Epidermal melanocyte (primary cell): ENCODE results near the gene DFFB.
"Not testable (repeated sequence)": the region's sequence is repeated elsewhere in the genome, so short reads cannot be mapped to it uniquely, and the experiment has no call there.

Experiments
- DNase-seq: peaks from one replicate; pipeline ENCODE4 v3.0.0; 2011; ENCODE audit warnings: low spot score; ENCODE audit not compliant: insufficient read length

The DFFB gene

GRCh38 chr1:3908886-3909517 lies 51.7 kb downstream of the DFFB start:
- DNase-seq: no peak

GRCh38 chr1:3909615-3910014 lies 52.3 kb downstream of the DFFB start:
- DNase-seq: no peak

- DNase-seq: no peak
Observed at GRCh38 chr1:3910049-3910731, 52.9 kb downstream of the DFFB start.

- peak; percentile 40 for DNase-seq
Observed at GRCh38 chr1:3910857-3911845, 53.9 kb downstream of the DFFB start.

GRCh38 chr1:3911981-3912808 lies 54.9 kb downstream of the DFFB start:
- DNase-seq: no peak

GRCh38 chr1:3912809-3913685 lies 55.8 kb downstream of the DFFB start:
- no peak for DNase-seq

GRCh38 chr1:3914331-3914851 lies 57.1 kb downstream of the DFFB start:
- DNase-seq: no peak

GRCh38 chr1:3914911-3915310 lies 57.6 kb downstream of the DFFB start:
- no peak for DNase-seq

GRCh38 chr1:3915551-3916121 lies 58.4 kb downstream of the DFFB start:
- no peak for DNase-seq

GRCh38 chr1:3917761-3918160 lies 60.5 kb downstream of the DFFB start:
- no peak for DNase-seq

- not testable (repeated sequence) for DNase-seq
Observed at GRCh38 chr1:3918359-3918758, 61.1 kb downstream of the DFFB start.

GRCh38 chr1:3918966-3919611 lies 61.8 kb downstream of the DFFB start:
- DNase-seq: no peak

GRCh38 chr1:3919706-3920105 lies 62.4 kb downstream of the DFFB start:
- DNase-seq: no peak

GRCh38 chr1:3921765-3922164 lies 64.5 kb downstream of the DFFB start:
- no peak for DNase-seq

- no peak for DNase-seq
Observed at GRCh38 chr1:3922201-3922725, 65.0 kb downstream of the DFFB start.

GRCh38 chr1:3922851-3923250 lies 65.6 kb downstream of the DFFB start:
- no peak for DNase-seq

- DNase-seq: no peak
Observed at GRCh38 chr1:3923378-3924185, 66.3 kb downstream of the DFFB start.
